HuH-7.5 (cell line): Measurements from ENCODE around the gene SLC35A2.

ENCODE experiments used
- DNase-seq: peaks from one replicate; pipeline ENCODE4 v3.0.0; 2011; ENCODE audit warnings: low spot score

The SLC35A2 gene

DNA sequence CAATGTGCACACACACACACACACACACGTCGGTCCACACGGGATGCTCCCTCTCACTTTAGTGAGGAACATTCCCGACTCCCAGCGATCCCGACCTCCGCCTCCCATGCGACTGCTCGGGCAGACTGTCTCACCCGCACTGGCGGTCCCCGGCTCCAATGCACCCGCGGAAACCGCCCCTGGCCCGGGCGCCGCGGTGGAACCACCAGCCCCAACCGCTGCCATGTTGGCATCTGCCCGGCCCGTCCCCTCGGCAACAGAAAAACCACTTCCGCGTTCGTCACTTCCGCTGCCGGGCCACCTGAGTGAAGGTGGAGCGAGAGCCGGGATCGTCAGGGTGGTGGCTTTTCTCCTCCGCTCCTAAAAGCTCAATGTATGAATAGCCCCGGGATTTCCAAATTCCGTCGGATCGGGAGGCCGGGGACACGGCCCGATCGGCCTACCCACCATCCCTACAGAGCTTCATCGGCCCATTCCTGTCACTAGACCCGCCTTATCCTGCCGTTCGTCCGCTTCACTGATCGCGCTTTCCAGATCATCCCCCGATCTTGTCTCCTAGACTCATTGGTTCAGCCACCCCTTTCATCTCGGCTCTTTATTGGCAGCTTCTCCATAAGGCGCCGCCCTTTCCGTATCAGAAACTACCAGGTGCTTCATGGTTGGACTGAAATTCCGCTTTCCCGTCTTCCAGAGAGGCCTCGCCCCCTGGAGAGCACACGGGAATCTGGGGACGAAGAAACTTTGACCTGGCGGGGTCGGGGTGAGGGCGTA, at the start of gene SLC35A2:
Gene SLC35A2, minus strand, starts transcription at position 235 of the 771 bp plus-strand sequence. Its CDS starts 10 bp downstream, at position 225.
- peak; percentile 83 for DNase-seq

DNA sequence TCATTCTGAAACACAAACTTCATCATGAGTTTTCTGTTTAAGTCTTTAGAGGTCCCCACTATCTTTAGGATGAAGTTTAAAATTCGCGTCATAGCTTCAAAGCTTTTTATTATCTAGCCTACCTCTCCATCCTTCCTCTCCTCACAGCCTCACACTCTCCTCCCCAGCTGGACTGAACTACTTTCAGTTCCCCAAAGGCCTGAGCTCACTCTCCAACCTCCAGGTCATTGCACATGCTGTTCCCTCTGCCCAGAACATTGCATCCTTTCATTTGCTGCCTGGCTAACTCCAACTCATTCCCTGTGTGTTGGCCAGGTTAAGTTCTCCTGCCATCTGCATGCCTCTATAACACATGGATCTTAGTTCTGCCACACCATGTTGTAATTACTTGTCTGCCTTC, 48.8 kb upstream of the SLC35A2 start:
- DNase-seq: no peak

DNA sequence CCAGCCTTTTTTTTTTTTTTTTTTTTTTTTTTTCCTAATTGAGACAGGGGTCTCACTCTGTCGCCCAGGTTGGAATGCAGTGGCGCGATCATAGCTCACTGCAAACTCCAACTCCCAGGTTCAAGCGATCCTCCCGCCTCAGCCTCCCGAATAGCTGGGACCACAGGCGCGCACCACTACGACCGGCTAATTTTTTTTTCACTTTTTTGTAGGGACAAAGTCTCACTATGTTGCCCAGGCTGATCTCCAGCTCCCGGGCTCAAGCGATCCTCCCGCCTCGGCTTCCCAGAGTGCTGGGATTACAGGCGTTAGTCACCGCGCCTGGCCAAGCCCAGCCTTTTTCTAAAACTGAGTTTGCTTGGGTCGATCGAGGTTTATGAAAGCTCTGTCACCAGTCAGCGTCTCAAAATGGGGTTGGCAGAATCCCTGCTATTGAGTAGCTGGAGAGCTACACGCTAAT, 47.2 kb upstream of the SLC35A2 start:
- DNase-seq: peak; percentile 39

DNA sequence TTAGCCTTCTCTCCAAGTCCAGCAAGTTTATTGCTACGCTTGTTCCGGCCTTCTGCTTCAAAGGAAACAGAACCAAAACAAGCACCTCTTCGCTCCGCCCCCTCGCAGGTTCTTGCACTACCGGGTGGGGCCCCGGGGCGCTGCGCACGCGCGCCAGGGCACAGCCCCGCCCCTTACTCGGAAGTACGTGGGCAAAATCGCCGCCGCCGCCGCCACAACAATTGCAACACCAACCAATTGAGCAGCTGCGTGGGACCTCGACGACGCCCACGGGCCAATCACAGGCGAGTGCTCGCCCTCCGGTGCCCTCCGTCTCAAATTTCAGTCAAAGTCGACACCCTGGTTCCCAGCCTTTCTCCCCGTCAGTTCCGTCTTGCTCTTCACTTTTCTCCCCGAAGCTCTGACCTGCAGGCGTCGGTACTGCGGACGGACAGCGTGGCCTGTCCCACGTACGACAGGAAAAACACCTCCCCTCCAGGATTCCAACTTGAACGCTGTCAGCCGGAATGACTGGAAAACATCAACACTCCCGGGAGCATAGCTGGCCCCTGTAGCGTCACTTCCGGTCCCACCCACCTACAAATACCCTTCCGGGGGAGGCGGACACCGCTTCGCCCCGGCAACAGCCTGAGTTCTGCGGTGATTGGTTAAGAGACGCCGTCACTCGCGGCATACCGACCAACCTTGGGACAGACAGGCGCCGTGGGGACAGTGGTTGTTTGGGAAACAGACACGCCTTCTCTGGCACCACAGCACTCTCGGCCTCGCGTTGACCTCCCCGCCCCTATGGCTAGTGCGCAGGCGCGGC, 46.6 kb upstream of the SLC35A2 start:
- DNase-seq: peak; percentile 97

- peak; percentile 81 for DNase-seq
These were observed 46.0 kb upstream of the SLC35A2 start, which contains the start of gene OTUD5 for GRCh38 chrX:48957477-48957826. Gene OTUD5 (minus strand): TSS chrX:48957607. CDS start chrX:48957570, 37 bp downstream.

GRCh38 chrX:48956728-48957414, 45.4 kb upstream of the SLC35A2 start:
- peak; percentile 35 for DNase-seq

DNA sequence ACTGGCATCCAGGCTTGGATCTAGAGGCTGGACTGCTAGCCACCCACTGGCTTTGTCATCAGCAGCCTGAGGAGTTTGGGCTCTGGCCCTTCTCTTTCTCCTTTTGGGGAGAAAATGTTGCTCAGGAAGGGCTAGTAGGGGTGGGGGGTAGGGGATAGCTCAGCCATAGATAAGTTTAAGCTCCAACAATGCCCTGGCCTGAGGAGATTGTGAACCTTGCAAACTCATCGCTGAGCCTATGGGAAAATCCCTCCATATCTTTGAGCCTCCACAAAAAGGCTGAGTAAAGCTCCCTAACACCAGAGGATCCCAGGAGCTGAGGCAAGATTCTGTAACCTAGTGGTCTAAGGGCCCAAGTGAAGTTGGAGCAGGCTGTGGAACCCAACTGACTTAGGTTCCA, 37.1 kb upstream of the SLC35A2 start:
- no peak for DNase-seq

DNA sequence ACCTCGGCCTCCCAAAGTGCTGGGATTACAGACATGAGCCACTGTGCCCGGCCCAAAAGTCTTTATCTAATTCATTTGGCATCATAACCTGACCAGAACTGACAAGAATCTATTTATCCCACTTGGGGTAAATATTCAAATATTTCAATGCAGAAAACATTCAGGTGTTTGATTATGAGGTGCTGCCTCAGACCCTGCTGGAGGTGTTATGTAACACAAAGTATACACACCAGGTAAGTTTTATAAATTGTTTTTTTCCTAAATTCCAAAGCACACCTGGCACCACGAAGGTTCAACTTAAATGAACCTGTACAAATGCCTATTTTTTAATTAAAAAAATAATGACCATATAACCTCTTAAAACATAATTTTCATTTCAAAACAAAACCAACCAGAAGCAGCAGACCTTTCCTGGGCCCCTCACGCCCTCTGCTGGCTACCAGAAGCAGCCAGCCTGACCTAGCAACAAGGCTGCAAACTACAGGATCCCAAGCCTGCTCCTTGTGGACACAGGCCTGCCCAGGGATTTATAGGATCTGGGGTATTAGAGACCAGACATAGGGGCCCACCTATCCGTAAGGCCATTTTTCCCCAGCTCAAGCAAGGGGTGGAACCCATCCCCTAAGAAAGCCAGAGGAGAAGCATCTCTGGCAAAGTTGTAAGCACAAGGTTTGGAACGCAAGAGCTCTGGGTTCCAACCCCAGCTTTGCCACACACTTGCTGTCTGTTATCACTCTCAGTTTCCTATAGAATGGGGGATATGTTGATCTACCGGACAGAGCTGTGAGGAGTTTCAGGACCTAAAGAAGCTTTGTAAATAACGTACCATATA, 34.3 kb upstream of the SLC35A2 start:
- DNase-seq: peak; percentile 55

DNA sequence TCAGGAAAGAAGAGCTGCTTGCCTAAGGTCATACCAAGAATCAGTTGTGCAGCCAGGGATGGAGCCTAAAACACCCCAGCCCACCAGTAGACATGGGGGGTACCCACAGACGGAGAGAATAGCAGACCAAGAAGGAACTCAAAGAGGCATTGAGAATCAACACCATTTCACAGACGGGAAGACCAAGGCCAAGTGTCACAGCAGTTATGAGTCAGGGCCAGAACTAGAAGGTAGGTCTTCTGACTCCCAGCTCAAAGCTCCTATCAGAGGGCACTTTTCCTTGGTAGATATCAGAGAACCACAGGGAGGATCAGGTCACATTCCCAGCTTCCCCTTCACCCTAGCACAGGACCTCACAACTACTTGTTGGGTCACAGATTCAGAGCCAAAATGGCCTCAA, 31.4 kb upstream of the SLC35A2 start:
- DNase-seq: no peak

GRCh38 chrX:48940404-48940955, 29.0 kb upstream of the SLC35A2 start:
- no peak for DNase-seq

GRCh38 chrX:48939524-48940228, 28.2 kb upstream of the SLC35A2 start:
- no peak for DNase-seq

DNA sequence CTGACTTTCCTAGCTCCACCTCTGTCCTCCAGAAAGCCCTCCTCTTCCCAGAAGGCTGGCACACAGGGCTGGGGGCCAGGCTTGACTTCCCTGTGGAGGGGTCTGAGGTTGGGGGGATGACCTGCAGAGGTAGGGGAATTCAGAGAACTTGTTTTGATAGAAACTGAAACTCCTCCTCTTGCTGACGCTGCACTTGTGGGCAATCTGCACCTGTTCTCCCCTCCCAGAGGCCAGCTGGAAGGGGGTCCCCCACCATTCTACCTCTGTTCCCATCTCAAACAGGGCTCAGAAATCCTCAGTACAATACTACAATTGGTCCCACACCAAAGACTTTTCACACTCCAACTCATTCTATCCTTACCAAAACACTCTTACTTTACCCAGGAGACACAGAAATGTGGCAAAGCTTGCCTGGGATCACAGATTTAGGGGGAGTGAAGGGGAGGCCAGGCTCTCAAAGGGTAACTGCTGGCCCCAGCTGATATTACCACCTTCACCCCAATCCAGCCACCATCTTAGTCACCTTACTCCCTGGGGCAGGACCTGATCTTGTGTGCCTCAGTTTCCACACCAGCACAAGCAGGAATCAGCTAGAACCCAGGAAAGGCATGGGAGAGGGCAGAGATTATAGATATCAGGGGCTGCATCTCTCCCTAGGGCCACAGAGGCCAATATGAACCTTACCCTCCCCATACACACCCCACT, 27.4 kb upstream of the SLC35A2 start:
- no peak for DNase-seq

- no peak for DNase-seq
These were observed 25.8 kb upstream of the SLC35A2 start for GRCh38 chrX:48937054-48937907.

DNA sequence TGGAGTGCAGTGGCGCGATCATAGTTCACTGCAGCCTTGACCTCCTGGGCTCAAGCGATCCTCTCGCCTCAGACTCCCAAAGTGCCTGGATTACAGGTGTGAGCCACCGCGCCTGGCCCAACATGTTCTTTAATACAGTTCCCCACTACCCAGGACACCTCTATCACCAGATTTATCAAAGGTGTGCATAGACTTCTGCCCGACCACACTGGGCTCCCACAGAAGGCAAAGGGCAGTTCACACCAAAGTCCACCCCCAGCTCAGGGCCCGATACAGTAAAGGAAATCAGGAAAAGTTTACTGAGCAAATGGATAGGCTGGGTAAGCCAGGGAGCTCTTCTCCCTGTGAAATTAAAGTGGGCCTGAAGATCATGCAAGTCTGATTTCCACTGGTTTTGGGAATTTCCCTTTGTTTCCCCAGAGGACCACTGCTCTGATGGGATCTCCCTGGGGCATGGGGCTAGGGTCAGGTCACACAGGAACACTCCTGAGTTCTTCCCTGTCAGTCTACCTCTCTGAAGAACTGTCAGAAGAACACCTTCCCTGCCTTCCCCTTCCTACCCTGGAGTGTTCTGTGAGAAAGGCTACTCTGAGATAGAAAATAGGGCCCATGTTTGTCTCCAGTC, 25.1 kb upstream of the SLC35A2 start:
- no peak for DNase-seq

GRCh38 chrX:48935301-48935670, 23.8 kb upstream of the SLC35A2 start:
- no peak for DNase-seq

DNA sequence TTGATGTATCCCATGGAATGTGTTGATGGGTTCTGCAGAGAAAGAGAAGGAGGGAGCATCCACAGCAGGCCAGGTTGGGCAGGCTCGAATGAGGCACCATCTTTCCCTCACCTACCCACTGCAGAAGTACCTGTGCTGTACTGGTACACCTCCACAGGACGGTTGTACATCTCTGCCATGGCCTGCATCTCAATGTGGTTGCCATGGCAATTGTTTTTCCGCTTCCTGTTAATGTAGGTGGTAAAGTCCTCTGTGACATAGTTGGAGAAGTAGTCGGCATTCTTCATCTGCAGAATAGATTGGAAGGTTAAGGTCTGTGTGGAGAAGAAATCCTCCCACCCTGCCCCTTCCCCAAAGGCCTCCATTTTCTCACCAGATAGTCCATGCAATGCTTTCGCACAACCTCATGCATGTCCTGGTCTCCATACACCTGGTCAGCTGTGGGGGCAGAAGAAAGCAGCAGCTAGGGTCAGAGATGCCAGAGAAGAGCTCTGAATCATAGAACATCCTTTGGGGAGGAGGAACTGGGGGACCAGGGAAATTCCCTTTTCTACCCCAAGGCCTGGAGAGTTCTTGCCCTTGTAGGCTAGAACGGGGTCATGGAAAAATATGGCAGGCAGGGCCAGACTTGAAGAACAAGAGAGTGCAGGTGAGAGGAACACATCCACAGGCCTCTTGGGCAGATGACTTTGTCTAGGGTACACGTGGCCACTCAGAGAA, 23.3 kb upstream of the SLC35A2 start:
- DNase-seq: no peak

GRCh38 chrX:48933757-48934156, 22.3 kb upstream of the SLC35A2 start:
- DNase-seq: no peak
